Activated naive CD4-positive, alpha-beta T cell treated with anti-CD3 and anti-CD28 coated beads, Interleukin-2, amount 50 U/mL, for 24 hours (primary cell): ENCODE measurements around the gene B4GALNT4.

Experiments
- H3K27ac Mint-ChIP-seq: one replicate; pipeline ENCODE4 v1.8.0; 2021; ENCODE audit warnings: mild to moderate bottlenecking, mixed read lengths
- H3K27me3 Mint-ChIP-seq: one replicate; pipeline ENCODE4 v1.8.0; 2021; ENCODE audit warnings: mixed read lengths
- H3K36me3 Mint-ChIP-seq: one replicate; pipeline ENCODE4 v1.8.0; 2021; ENCODE audit warnings: mixed read lengths
- H3K4me1 Mint-ChIP-seq: one replicate; pipeline ENCODE4 v1.8.0; 2021; ENCODE audit warnings: mixed read lengths
- H3K4me3 Mint-ChIP-seq: one replicate; pipeline ENCODE4 v1.8.0; 2021; ENCODE audit warnings: mild to moderate bottlenecking, mixed read lengths
- H3K9me3 Mint-ChIP-seq: one replicate; pipeline ENCODE4 v1.8.0; 2021; ENCODE audit warnings: mixed read lengths

B4GALNT4 gene

GRCh38 chr11:376531-377173 is 7.4 kb downstream of the B4GALNT4 start:
- H3K4me3 Mint-ChIP-seq = no peak overlapping the region
- no peaks in the 10 kb centered on the region for H3K9me3 Mint-ChIP-seq
- peaks cover 3% of the 10 kb centered on the region for H3K4me1 Mint-ChIP-seq
- H3K27me3 Mint-ChIP-seq = no peaks in the 10 kb centered on the region
- no peaks in the 10 kb centered on the region for H3K36me3 Mint-ChIP-seq
- no peak overlapping the region for H3K27ac Mint-ChIP-seq

GRCh38 chr11:377174-377865 is 8.0 kb downstream of the B4GALNT4 start:
- Mint-ChIP-seq H3K27ac (no peak overlapping the region), H3K4me3 (peak overlapping the region; percentile 15), H3K27me3 (peaks cover 3% of the 10 kb centered on the region), H3K9me3 (no peaks in the 10 kb centered on the region), H3K36me3 (no peaks in the 10 kb centered on the region), H3K4me1 (peaks cover 6% of the 10 kb centered on the region)

GRCh38 chr11:377883-378500 is 8.7 kb downstream of the B4GALNT4 start:
- Mint-ChIP-seq H3K4me3 (no peak overlapping the region), H3K27ac (peak overlapping the region; percentile 86), H3K4me1 (peaks cover 6% of the 10 kb centered on the region), H3K36me3 (no peaks in the 10 kb centered on the region), H3K27me3 (peaks cover 3% of the 10 kb centered on the region), H3K9me3 (no peaks in the 10 kb centered on the region)

- Mint-ChIP-seq H3K27me3 (peaks cover 3% of the 10 kb centered on the region), H3K4me1 (peaks cover 4% of the 10 kb centered on the region), H3K27ac (no peak overlapping the region), H3K4me3 (no peak overlapping the region), H3K36me3 (no peaks in the 10 kb centered on the region), H3K9me3 (no peaks in the 10 kb centered on the region)
Observed at GRCh38 chr11:379205-380094, 10.2 kb downstream of the B4GALNT4 start.

- H3K36me3 Mint-ChIP-seq = no peaks in the 10 kb centered on the region
- no peak overlapping the region for H3K27ac Mint-ChIP-seq
- H3K27me3 Mint-ChIP-seq = peaks cover 3% of the 10 kb centered on the region
- peaks cover 4% of the 10 kb centered on the region for H3K4me1 Mint-ChIP-seq
- H3K9me3 Mint-ChIP-seq = no peaks in the 10 kb centered on the region
- no peak overlapping the region for H3K4me3 Mint-ChIP-seq
Observed at GRCh38 chr11:380095-380480, 10.8 kb downstream of the B4GALNT4 start.

- Mint-ChIP-seq H3K4me3 (no peak overlapping the region), H3K36me3 (no peaks in the 10 kb centered on the region), H3K27me3 (peaks cover 3% of the 10 kb centered on the region), H3K9me3 (no peaks in the 10 kb centered on the region), H3K4me1 (peaks cover 4% of the 10 kb centered on the region), H3K27ac (no peak overlapping the region)
Observed at GRCh38 chr11:380491-380890, 11.2 kb downstream of the B4GALNT4 start.

GRCh38 chr11:380996-381395 is 11.7 kb downstream of the B4GALNT4 start:
- no peaks in the 10 kb centered on the region for H3K36me3 Mint-ChIP-seq
- H3K4me3 Mint-ChIP-seq = no peak overlapping the region
- peaks cover 4% of the 10 kb centered on the region for H3K4me1 Mint-ChIP-seq
- H3K9me3 Mint-ChIP-seq = no peaks in the 10 kb centered on the region
- H3K27me3 Mint-ChIP-seq = peaks cover 3% of the 10 kb centered on the region
- no peak overlapping the region for H3K27ac Mint-ChIP-seq

- H3K9me3 Mint-ChIP-seq = no peaks in the 10 kb centered on the region
- no peak overlapping the region for H3K4me3 Mint-ChIP-seq
- no peak overlapping the region for H3K27ac Mint-ChIP-seq
- H3K4me1 Mint-ChIP-seq = peaks cover 4% of the 10 kb centered on the region
- H3K36me3 Mint-ChIP-seq = no peaks in the 10 kb centered on the region
- H3K27me3 Mint-ChIP-seq = peaks cover 3% of the 10 kb centered on the region
Observed at GRCh38 chr11:381501-382072, 12.3 kb downstream of the B4GALNT4 start.

GRCh38 chr11:382081-382629 is 12.9 kb downstream of the B4GALNT4 start:
- Mint-ChIP-seq H3K27ac (no peak overlapping the region), H3K9me3 (no peaks in the 10 kb centered on the region), H3K36me3 (peaks cover under 1% of the 10 kb centered on the region), H3K4me3 (no peak overlapping the region), H3K4me1 (peaks cover 5% of the 10 kb centered on the region), H3K27me3 (peaks cover 3% of the 10 kb centered on the region)

GRCh38 chr11:383431-383830 is 14.1 kb downstream of the B4GALNT4 start:
- Mint-ChIP-seq H3K27ac (no peak overlapping the region), H3K4me1 (peaks cover 11% of the 10 kb centered on the region)

GRCh38 chr11:384511-384910 is 15.2 kb downstream of the B4GALNT4 start:
- Mint-ChIP-seq H3K4me3 (no peak overlapping the region), H3K27ac (no peak overlapping the region), H3K27me3 (peaks cover 3% of the 10 kb centered on the region), H3K9me3 (no peaks in the 10 kb centered on the region), H3K4me1 (peaks cover 11% of the 10 kb centered on the region), H3K36me3 (peaks cover 2% of the 10 kb centered on the region)

More at GRCh38 chr11:383431-383830, 14.1 kb downstream of the B4GALNT4 start:
- Mint-ChIP-seq H3K36me3 (peaks cover 2% of the 10 kb centered on the region), H3K27me3 (peaks cover 3% of the 10 kb centered on the region), H3K9me3 (no peaks in the 10 kb centered on the region), H3K4me3 (no peak overlapping the region)

GRCh38 chr11:385594-386351 is 16.5 kb downstream of the B4GALNT4 start:
- Mint-ChIP-seq H3K27me3 (peaks cover 3% of the 10 kb centered on the region), H3K4me1 (peaks cover 11% of the 10 kb centered on the region), H3K36me3 (peaks cover 2% of the 10 kb centered on the region), H3K27ac (no peak overlapping the region), H3K9me3 (no peaks in the 10 kb centered on the region), H3K4me3 (no peak overlapping the region)

- Mint-ChIP-seq H3K27ac (no peak overlapping the region), H3K27me3 (peaks cover 3% of the 10 kb centered on the region), H3K36me3 (peaks cover 2% of the 10 kb centered on the region), H3K4me1 (peaks cover 11% of the 10 kb centered on the region), H3K4me3 (no peak overlapping the region), H3K9me3 (no peaks in the 10 kb centered on the region)
Observed at GRCh38 chr11:386483-386882, 17.2 kb downstream of the B4GALNT4 start.

GRCh38 chr11:387193-387793 is 18.0 kb downstream of the B4GALNT4 start:
- peaks cover 7% of the 10 kb centered on the region for H3K4me1 Mint-ChIP-seq
- H3K27ac Mint-ChIP-seq = no peak overlapping the region
- H3K36me3 Mint-ChIP-seq = peaks cover 2% of the 10 kb centered on the region
- no peak overlapping the region for H3K4me3 Mint-ChIP-seq
- H3K9me3 Mint-ChIP-seq = no peaks in the 10 kb centered on the region
- no peaks in the 10 kb centered on the region for H3K27me3 Mint-ChIP-seq
